Measurements from ENCODE around the gene TMEM132D. TPM values are rescaled to one million over a fixed set of nuclear protein-coding genes. Genes with fewer than 3 reads are reported as not detected.

TMEM132D gene
- total RNA-seq, 2 donors from 2014 or later: under 0.01 to 0.26 TPM

- no peak overlapping the region for H3K4me3 ChIP-seq
- H3K27me3 ChIP-seq: no peaks in the 10 kb centered on the region
- TF ChIP-seq CTCF (IDR thresholded peaks at IDR 0.05): no peak
- TF ChIP-seq POLR2A (IDR thresholded peaks at IDR 0.05): no peak
- H3K27ac ChIP-seq: no peak overlapping the region
- H3K36me3 ChIP-seq (replicated peaks in 1 of 2; ENCODE audit: insufficient read depth in 1 of 2, low read depth in 2 of 2): no peaks in the 10 kb centered on the region
- no peak for ATAC-seq
- intact Hi-C loops (cut with DNase I): no loop called here
- H3K9me3 ChIP-seq: no peaks in the 10 kb centered on the region
- WGBS, 2 donors: 61 to 70% methylated on average over 3 to 5 of the region's 5 CpGs
- H3K4me1 ChIP-seq: no peaks in the 10 kb centered on the region
- no peak for DNase-seq
Observed at GRCh38 chr12:129258781-129259318, 645.0 kb downstream of the TMEM132D start.

DNA sequence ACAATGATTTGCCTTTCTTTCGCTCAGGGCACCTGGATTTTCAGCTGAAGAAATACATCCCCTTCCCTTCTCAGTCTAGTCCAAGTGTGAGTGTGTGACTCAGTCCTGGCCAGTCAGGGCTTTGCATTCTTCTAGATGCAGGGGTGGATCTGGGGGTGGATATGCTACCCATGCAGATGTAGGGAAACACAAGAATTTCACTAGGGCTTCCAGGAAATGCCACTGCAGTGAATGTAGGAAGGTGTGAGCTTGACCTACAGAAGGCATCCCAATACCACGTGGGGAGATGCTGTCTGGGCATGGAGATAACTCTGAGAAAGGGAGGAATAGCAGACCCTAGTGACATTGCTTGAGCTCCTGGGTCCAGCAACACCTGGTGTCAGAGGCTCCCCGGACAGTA lies 646.3 kb downstream of the TMEM132D start:
- no peaks in the 10 kb centered on the region for H3K9me3 ChIP-seq

GRCh38 chr12:129246630-129247029 lies 657.2 kb downstream of the TMEM132D start:
- Histone ChIP-seq H3K27me3 (no peaks in the 10 kb centered on the region), H3K4me1 (no peaks in the 10 kb centered on the region), H3K4me3 (no peak overlapping the region), H3K9me3 (no peaks in the 10 kb centered on the region), H3K36me3 (replicated peaks in 1 of 2; ENCODE audit: insufficient read depth in 1 of 2, low read depth in 2 of 2) (no peaks in the 10 kb centered on the region), H3K27ac (no peak overlapping the region)
- TF ChIP-seq CTCF (IDR thresholded peaks at IDR 0.05): no peak
- TF ChIP-seq POLR2A (IDR thresholded peaks at IDR 0.05): no peak
- DNase-seq (no peak), ATAC-seq (no peak)
- intact Hi-C loops (cut with DNase I): no loop called here
- 50 to 79% methylated on average over 2 of the region's 2 CpGs for WGBS, 2 donors

More for the DNA sequence above, 646.3 kb downstream of the TMEM132D start:
- 58 to 60% methylated on average over 3 of the region's 3 CpGs for WGBS, 2 donors
- Histone ChIP-seq H3K27ac (no peak overlapping the region), H3K4me3 (no peak overlapping the region), H3K4me1 (no peaks in the 10 kb centered on the region), H3K27me3 (no peaks in the 10 kb centered on the region), H3K36me3 (replicated peaks in 1 of 2; ENCODE audit: insufficient read depth in 1 of 2, low read depth in 2 of 2) (no peaks in the 10 kb centered on the region)
- DNase-seq: no peak
- no peak for TF ChIP-seq POLR2A (IDR thresholded peaks at IDR 0.05)
- TF ChIP-seq CTCF (IDR thresholded peaks at IDR 0.05): no peak
- intact Hi-C loops (cut with DNase I): no loop called here
- no peak for ATAC-seq

DNA sequence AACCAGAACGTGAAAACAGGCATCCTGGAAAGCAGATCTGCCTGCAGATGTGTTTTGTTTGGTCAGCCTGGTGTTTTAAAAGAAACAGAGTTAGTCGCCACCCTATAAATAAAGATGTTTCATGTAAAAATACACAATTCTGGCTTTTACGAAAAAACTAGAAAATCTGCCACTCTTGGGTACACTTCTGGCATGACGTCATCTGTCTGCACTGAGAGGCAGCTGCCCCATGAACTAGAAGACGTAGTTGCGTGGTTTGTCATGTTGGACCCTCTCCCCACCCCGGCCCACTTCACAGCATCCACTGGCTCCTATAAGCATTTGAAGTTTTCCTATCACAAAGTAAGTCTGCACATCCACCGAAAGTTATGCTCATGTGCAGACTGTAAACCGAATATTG lies 658.1 kb downstream of the TMEM132D start:
- Histone ChIP-seq H3K4me1 (no peaks in the 10 kb centered on the region), H3K9me3 (no peaks in the 10 kb centered on the region), H3K36me3 (replicated peaks in 1 of 2; ENCODE audit: insufficient read depth in 1 of 2, low read depth in 2 of 2) (no peaks in the 10 kb centered on the region), H3K27ac (no peak overlapping the region), H3K4me3 (no peak overlapping the region), H3K27me3 (no peaks in the 10 kb centered on the region)
- TF ChIP-seq CTCF (IDR thresholded peaks at IDR 0.05) (no peak), POLR2A (IDR thresholded peaks at IDR 0.05) (no peak)
- ATAC-seq (no peak), DNase-seq (no peak)
- WGBS, 2 donors: 65 to 77% methylated on average over 9 of the region's 9 CpGs
- intact Hi-C loops (cut with DNase I): no loop called here

DNA sequence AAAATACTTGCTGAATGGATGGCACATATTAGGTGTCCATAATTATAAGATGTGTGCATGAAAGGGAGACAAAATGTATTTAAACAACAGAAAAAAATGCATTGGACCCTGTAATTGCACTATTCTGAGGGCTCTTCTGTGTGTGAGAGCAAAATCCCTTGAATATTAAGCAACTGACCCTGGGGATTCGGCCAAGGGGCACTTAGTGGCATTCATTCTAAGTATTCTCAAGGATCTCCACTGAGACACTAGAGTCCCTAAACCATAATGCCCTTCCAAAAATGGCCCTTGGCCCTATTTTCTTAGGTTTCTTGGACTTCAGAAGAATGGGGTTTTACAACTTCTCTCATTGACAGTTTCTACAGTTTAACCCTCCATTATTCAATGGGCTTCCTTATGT lies 662.0 kb downstream of the TMEM132D start:
- H3K36me3 ChIP-seq (replicated peaks in 1 of 2; ENCODE audit: insufficient read depth in 1 of 2, low read depth in 2 of 2): no peaks in the 10 kb centered on the region
- TF ChIP-seq POLR2A (IDR thresholded peaks at IDR 0.05) (no peak), CTCF (IDR thresholded peaks at IDR 0.05) (no peak)
- 44 to 73% methylated on average over 1 of the region's 1 CpG for WGBS, 2 donors

More for the DNA sequence above, 662.0 kb downstream of the TMEM132D start:
- H3K4me1 ChIP-seq: no peaks in the 10 kb centered on the region
- H3K9me3 ChIP-seq: no peaks in the 10 kb centered on the region
- H3K27me3 ChIP-seq: no peaks in the 10 kb centered on the region
- ATAC-seq (no peak), DNase-seq (no peak)
- intact Hi-C loops (cut with DNase I): no loop called here
- H3K27ac ChIP-seq: no peak overlapping the region
- H3K4me3 ChIP-seq: no peak overlapping the region

Measured in body of pancreas (tissue), 4 donors.